ENCODE measurements around the gene ZFYVE27.

DNA sequence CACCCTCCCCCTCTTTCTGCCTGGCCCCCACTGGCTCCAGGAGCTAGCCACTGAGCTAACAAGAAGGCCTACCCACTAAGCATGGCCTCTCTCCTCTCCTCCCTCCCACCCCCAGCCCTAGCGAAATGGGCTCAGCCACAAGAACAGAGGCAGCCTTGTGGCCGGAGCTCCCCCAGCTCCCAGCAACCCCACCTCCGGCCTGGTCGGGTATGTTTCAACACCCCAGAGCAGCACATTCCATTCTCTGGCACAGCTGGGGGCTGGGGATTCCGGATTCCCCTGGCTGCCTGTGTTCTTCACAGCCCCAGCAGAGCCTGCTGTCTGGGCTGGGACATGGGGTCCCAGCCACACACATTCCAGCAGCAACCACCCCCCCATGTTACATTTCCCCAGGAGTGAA is 25.9 kb downstream of the ZFYVE27 start:
- TF ChIP-seq CTCF (IDR thresholded peaks at IDR 0.05): no peak
- TF ChIP-seq ZFX (IDR thresholded peaks at IDR 0.05; ENCODE audit: borderline replicate concordance): no peak
